RWPE2 (cell line): ENCODE results near the gene MFNG.

Experiments used
- ATAC-seq: fragments of 200-7000 bp; cut with Tn5 transposase; 3 replicates; pipeline ENCODE4 v1.9.1; 2021; ENCODE audit warnings: low read depth
- DNase-seq: peaks from one replicate; pipeline ENCODE4 v3.0.0-alpha.2; 2020; ENCODE audit warnings: low spot score
- H3K27ac ChIP-seq: fragments of 450-650 bp; 2 replicates; pipeline ENCODE4 v1.5.1; 2017; ENCODE audit warnings: mild to moderate bottlenecking; ENCODE audit not compliant: poor library complexity, severe bottlenecking
- H3K27me3 ChIP-seq: fragments of 250-450 bp; sonication (Bioruptor Pico); 2 replicates; pipeline ENCODE4 v1.5.1; 2021; ENCODE audit warnings: mild to moderate bottlenecking, moderate library complexity; ENCODE audit not compliant: insufficient read depth, poor library complexity, severe bottlenecking
- H3K36me3 ChIP-seq: fragments of 250-450 bp; sonication (Bioruptor Pico); 2 replicates; pipeline ENCODE4 v1.5.1; 2020; ENCODE audit warnings: low read depth, mild to moderate bottlenecking, moderate library complexity
- H3K4me1 ChIP-seq: fragments of 250-450 bp; sonication (Bioruptor Pico); 2 replicates; pipeline ENCODE4 v1.5.1; 2021; ENCODE audit warnings: mild to moderate bottlenecking, moderate library complexity; ENCODE audit not compliant: insufficient read depth, poor library complexity, severe bottlenecking
- H3K4me3 ChIP-seq: fragments of 250-450 bp; sonication (Bioruptor Pico); 2 replicates; pipeline ENCODE4 v1.5.1; 2021; ENCODE audit warnings: mild to moderate bottlenecking, moderate library complexity; ENCODE audit not compliant: severe bottlenecking
- H3K9me3 ChIP-seq: fragments of 250-450 bp; sonication (Bioruptor Pico); 2 replicates; pipeline ENCODE4 v1.5.1; 2021; ENCODE audit warnings: mild to moderate bottlenecking, moderate library complexity; ENCODE audit not compliant: severe bottlenecking
- TF ChIP-seq, protein P1 (sequence below): fragments of 450-650 bp; IDR thresholded peaks from one replicate; pipeline ENCODE4 v1.5.1; 2017; ENCODE audit warnings: mild to moderate bottlenecking, moderate library complexity; ENCODE audit not compliant: poor library complexity, severe bottlenecking

Gene MFNG

DNA sequence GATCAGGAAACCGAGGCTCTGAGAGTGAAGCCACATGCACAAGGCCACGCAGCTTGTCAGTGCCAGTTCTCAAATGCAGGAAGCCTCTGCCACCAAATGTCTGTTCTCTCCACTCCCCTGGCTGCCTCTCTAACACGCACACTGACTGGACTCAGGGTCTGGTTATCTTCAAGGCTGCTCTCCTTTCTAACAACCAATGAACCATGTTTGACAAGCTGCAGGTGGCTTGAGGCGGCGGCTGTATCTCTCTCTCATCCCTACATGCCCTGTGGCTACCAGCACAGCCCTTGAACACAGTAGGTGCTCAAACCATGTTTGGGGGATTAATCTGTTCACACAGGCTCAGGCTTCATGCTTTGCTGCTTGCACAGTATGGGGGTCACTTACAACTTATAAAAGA is 23.7 kb downstream of the MFNG start:
- DNase-seq (no peak), ATAC-seq (no peak)
- Histone ChIP-seq H3K27me3 (no peaks in the 10 kb centered on the region), H3K4me3 (no peak overlapping the region), H3K4me1 (no peaks in the 10 kb centered on the region), H3K9me3 (no peaks in the 10 kb centered on the region), H3K36me3 (no peaks in the 10 kb centered on the region), H3K27ac (no peak overlapping the region)
- TF ChIP-seq, protein P1, sequence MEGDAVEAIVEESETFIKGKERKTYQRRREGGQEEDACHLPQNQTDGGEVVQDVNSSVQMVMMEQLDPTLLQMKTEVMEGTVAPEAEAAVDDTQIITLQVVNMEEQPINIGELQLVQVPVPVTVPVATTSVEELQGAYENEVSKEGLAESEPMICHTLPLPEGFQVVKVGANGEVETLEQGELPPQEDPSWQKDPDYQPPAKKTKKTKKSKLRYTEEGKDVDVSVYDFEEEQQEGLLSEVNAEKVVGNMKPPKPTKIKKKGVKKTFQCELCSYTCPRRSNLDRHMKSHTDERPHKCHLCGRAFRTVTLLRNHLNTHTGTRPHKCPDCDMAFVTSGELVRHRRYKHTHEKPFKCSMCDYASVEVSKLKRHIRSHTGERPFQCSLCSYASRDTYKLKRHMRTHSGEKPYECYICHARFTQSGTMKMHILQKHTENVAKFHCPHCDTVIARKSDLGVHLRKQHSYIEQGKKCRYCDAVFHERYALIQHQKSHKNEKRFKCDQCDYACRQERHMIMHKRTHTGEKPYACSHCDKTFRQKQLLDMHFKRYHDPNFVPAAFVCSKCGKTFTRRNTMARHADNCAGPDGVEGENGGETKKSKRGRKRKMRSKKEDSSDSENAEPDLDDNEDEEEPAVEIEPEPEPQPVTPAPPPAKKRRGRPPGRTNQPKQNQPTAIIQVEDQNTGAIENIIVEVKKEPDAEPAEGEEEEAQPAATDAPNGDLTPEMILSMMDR: no peak

DNA sequence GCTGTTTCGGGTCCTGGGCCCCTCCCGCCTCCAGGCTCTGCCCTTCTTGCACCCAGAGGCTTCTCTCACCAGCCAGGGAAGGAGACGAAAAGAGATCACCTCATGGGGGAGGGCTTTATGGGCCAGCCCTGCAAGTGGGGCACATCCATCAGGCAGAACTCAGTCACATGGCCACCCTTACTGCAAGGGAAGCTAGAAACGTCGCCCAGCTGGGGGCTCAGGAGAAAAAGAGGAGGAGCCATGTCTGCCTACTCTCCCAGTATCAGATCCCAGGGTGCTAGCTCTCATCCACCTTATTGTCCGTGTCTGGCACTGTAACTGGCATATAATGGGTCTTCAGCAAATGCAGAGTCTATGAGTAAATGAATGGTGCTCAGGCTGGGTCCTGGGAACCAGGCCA is 24.2 kb downstream of the MFNG start:
- DNase-seq: no peak
- TF ChIP-seq, protein P1: no peak
- no peaks in the 10 kb centered on the region for H3K9me3 ChIP-seq

GRCh38 chr22:37460684-37461083 is 25.5 kb downstream of the MFNG start:
- ATAC-seq: no peak
- TF ChIP-seq, protein P1: no peak
- no peaks in the 10 kb centered on the region for H3K27me3 ChIP-seq

More for the DNA sequence above, 24.2 kb downstream of the MFNG start:
- no peaks in the 10 kb centered on the region for H3K27me3 ChIP-seq
- H3K36me3 ChIP-seq: no peaks in the 10 kb centered on the region
- H3K4me3 ChIP-seq: no peak overlapping the region
- no peak for ATAC-seq
- H3K27ac ChIP-seq: no peak overlapping the region
- H3K4me1 ChIP-seq: no peaks in the 10 kb centered on the region

DNA sequence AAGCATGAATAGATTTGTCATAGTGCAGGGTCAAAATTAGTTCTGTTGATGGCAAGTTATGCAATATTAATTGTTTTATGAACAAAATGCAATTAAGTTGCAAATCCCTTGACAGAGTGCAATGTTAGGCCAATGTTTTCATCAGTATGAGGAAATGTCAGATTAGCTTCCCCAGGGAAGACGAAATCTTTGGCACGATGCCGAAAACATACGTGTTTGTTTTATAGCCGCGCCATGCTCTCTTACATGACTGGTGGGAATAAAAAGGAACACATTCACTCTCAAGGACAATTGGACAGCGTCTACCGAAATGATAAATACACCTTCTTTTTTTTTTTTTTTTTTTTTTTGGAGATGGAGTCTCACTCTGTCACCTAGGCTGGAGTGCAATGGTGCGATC is 27.0 kb downstream of the MFNG start:
- H3K27me3 ChIP-seq: no peaks in the 10 kb centered on the region
- ATAC-seq (no peak), DNase-seq (no peak)
- TF ChIP-seq, protein P1: no peak
- H3K4me3 ChIP-seq: no peak overlapping the region
- no peaks in the 10 kb centered on the region for H3K9me3 ChIP-seq
- peaks cover 15% of the 10 kb centered on the region for H3K4me1 ChIP-seq
- no peaks in the 10 kb centered on the region for H3K36me3 ChIP-seq
- no peak overlapping the region for H3K27ac ChIP-seq

More at GRCh38 chr22:37460684-37461083, 25.5 kb downstream of the MFNG start:
- Histone ChIP-seq H3K36me3 (no peaks in the 10 kb centered on the region), H3K4me1 (peaks cover 3% of the 10 kb centered on the region), H3K9me3 (no peaks in the 10 kb centered on the region), H3K4me3 (no peak overlapping the region), H3K27ac (no peak overlapping the region)
- no peak for DNase-seq

GRCh38 chr22:37457093-37457893 is 28.9 kb downstream of the MFNG start:
- Histone ChIP-seq H3K27ac (peak overlapping the region; percentile 79), H3K4me3 (no peak overlapping the region), H3K36me3 (no peaks in the 10 kb centered on the region), H3K9me3 (no peaks in the 10 kb centered on the region), H3K4me1 (peaks cover 15% of the 10 kb centered on the region), H3K27me3 (no peaks in the 10 kb centered on the region)
- TF ChIP-seq, protein P1: peak; percentile 94
- DNase-seq (no peak), ATAC-seq (peak; percentile 86)
